HCT116 (cell line): Measurements from ENCODE around the gene TULP4. TPM values are rescaled to one million over a fixed set of nuclear protein-coding genes. Genes with fewer than 3 reads are reported as not detected.

ENCODE experiments used
- ATAC-seq: fragments of 200-7000 bp; cut with Tn5 transposase; 2 replicates; pipeline ENCODE4 v1.9.1; 2020; ENCODE audit warnings: mild to moderate bottlenecking, moderate library complexity
- BruUV-seq: library from RNA; stranded (reverse); fragments of 400-500 nt; replicated peaks from 2 replicates; lab custom pipeline; 2021; lab: Mats Ljungman, UMichigan
- CTCF ChIA-PET: fragments of 300-600 bp; sonication (Branson Sonifier 250); formaldehyde crosslinking; loops from one replicate; lab custom pipeline; 2021; ENCODE audit warnings: antibody characterized with exemption; lab: Charles Lee
- POLR2A ChIA-PET: fragments of 300-600, 350-600 bp; sonication (Branson Sonifier 250); formaldehyde crosslinking; loops from one replicate; lab custom pipeline; 2021; ENCODE audit warnings: antibody characterized with exemption; lab: Charles Lee
- RAD21 ChIA-PET, 2 experiments: fragments of 300-600 bp; sonication (Branson Sonifier 250); formaldehyde crosslinking; loops; one replicate each; lab custom pipeline; 2023; ENCODE audit warnings: low total read pairs in 2 of 2; ENCODE audit not compliant: uncharacterized antibody in 2 of 2, unreplicated experiment in 2 of 2, low non-redundant PET in 1 of 2; lab: Charles Lee
- DNase-seq: peaks from one replicate; pipeline ENCODE4 v3.0.0-alpha.2; 2010; ENCODE audit warnings: low read depth, low spot score
- H2AFZ ChIP-seq: fragments of 200-600 bp; shearing (Covaris generic), sonication (generic); 2 replicates; pipeline ENCODE4 v1.6.1; 2017; ENCODE audit warnings: low read depth, mixed run types, mixed read lengths, antibody characterized with exemption, low read length; ENCODE audit not compliant: poor library complexity, severe bottlenecking
- H3K27ac ChIP-seq: 2 replicates; pipeline ENCODE4 v1.5.1; 2012; ENCODE audit warnings: low read depth, low read length
- H3K27me3 ChIP-seq: fragments of 200-600 bp; sonication (generic); 2 replicates; pipeline ENCODE4 v1.6.1; 2016; ENCODE audit warnings: mixed run types, low read length, mixed read lengths; ENCODE audit not compliant: insufficient read depth
- H3K36me3 ChIP-seq, 2 experiments: fragments of 200-500 bp in 1 of 2; fragments of 200-600 bp in 1 of 2; sonication (Bioruptor generic) in 1 of 2; sonication (generic) in 1 of 2; 2 replicates each; pipeline versions ENCODE4 v1.5.1 to v1.6.1; 2014 to 2016; ENCODE audit warnings: low read length in 2 of 2, inconsistent platforms in 1 of 2, mixed read lengths in 1 of 2, mixed run types in 1 of 2; ENCODE audit not compliant: insufficient read depth in 2 of 2, control insufficient read depth in 1 of 2
- H3K4me1 ChIP-seq, 2 experiments: fragments of 200-600 bp in 1 of 2; sonication (generic) in 1 of 2; 2 replicates each; pipeline versions ENCODE4 v1.5.1 to v1.6.1; 2012 to 2017; ENCODE audit warnings: low read length in 2 of 2, inconsistent platforms in 1 of 2, mild to moderate bottlenecking in 1 of 2, mixed read lengths in 1 of 2, mixed run types in 1 of 2, moderate library complexity in 1 of 2; ENCODE audit not compliant: insufficient read depth in 2 of 2, control insufficient read depth in 1 of 2
- H3K4me2 ChIP-seq: fragments of 200-600 bp; sonication (generic); 2 replicates; pipeline ENCODE4 v1.6.1; 2017; ENCODE audit warnings: mixed run types, low read length, mixed read lengths
- H3K4me3 ChIP-seq, 2 experiments: fragments of 200-600 bp in 1 of 2; sonication (generic) in 1 of 2; replicated peaks in 1 of 2; 2 replicates each; pipeline ENCODE4 v1.5.1; 2011 to 2016; ENCODE audit warnings: low read length in 2 of 2, control low read depth in 1 of 2, low read depth in 1 of 2, mild to moderate bottlenecking in 1 of 2, mixed read lengths in 1 of 2, mixed run types in 1 of 2
- H3K79me2 ChIP-seq: fragments of 200-600 bp; sonication (generic); 2 replicates; pipeline ENCODE4 v1.6.1; 2017; ENCODE audit warnings: mild to moderate bottlenecking, mixed run types, low read length, moderate library complexity, mixed read lengths; ENCODE audit not compliant: insufficient read depth
- H3K9ac ChIP-seq: fragments of 200-600 bp; sonication (generic); 2 replicates; pipeline ENCODE4 v1.6.1; 2016; ENCODE audit warnings: low read length, mixed read lengths
- H3K9me2 ChIP-seq: fragments of 200-600 bp; sonication (generic), shearing (Covaris generic); 2 replicates; pipeline ENCODE4 v1.6.1; 2017; ENCODE audit warnings: mixed run types, mild to moderate bottlenecking, moderate library complexity; ENCODE audit not compliant: insufficient read depth
- H3K9me3 ChIP-seq, 2 experiments: fragments of 200-500 bp in 1 of 2; fragments of 200-600 bp in 1 of 2; sonication (Bioruptor generic) in 1 of 2; sonication (generic) in 1 of 2; 2 replicates each; pipeline ENCODE4 v1.6.1; 2014 to 2017; ENCODE audit warnings: low read length in 2 of 2, mixed read lengths in 2 of 2, inconsistent platforms in 1 of 2, low read depth in 1 of 2, mild to moderate bottlenecking in 1 of 2, mixed run types in 1 of 2, moderate library complexity in 1 of 2; ENCODE audit not compliant: control insufficient read depth in 1 of 2, insufficient read depth in 1 of 2
- H4K20me1 ChIP-seq: fragments of 200-600 bp; sonication (generic), shearing (Covaris generic); 2 replicates; pipeline ENCODE4 v1.6.1; 2017; ENCODE audit warnings: mixed run types, mild to moderate bottlenecking, moderate library complexity; ENCODE audit not compliant: insufficient read depth
- CBX3 ChIP-seq: IDR thresholded peaks from 2 replicates; pipeline ENCODE4 v1.6.1; 2012; ENCODE audit warnings: low read depth
- CEBPB ChIP-seq: IDR thresholded peaks from 2 replicates; pipeline ENCODE4 v1.6.1; 2012; ENCODE audit warnings: low read depth
- POLR2A ChIP-seq: IDR thresholded peaks from 2 replicates; pipeline ENCODE4 v1.7.0; 2011; ENCODE audit warnings: borderline replicate concordance; ENCODE audit not compliant: insufficient read depth, insufficient read length; ENCODE audit errors: extremely low read depth
- POLR2AphosphoS5 ChIP-seq: IDR thresholded peaks from 2 replicates; pipeline ENCODE4 v1.6.1; 2011; ENCODE audit warnings: mild to moderate bottlenecking, low read depth, low read length, moderate library complexity
- RAD21 ChIP-seq: IDR thresholded peaks from 2 replicates; pipeline ENCODE4 v1.6.1; 2012; ENCODE audit warnings: low read depth, mild to moderate bottlenecking
- SP1 ChIP-seq: IDR thresholded peaks from 2 replicates; pipeline ENCODE4 v1.6.1; 2012; ENCODE audit warnings: low read depth
- SRF ChIP-seq: IDR thresholded peaks from 2 replicates; pipeline ENCODE4 v1.6.1; 2012; ENCODE audit warnings: low read depth
- YY1 ChIP-seq: IDR thresholded peaks from 2 replicates; pipeline ENCODE4 v1.6.1; 2011; ENCODE audit warnings: low read length, low read depth, moderate library complexity, mild to moderate bottlenecking; ENCODE audit not compliant: insufficient replicate concordance; ENCODE audit errors: extremely low read depth
- intact Hi-C: fragments of 100-400 bp; cut with micrococcal nuclease; formaldehyde crosslinking; loops from 2 replicates; pipeline ENCODE4 v1.10.0; 2022
- total RNA-seq: library from RNA; stranded (reverse); gene quantifications from one replicate; pipeline ENCODE4 v1.2.1, GENCODE V29; 2021; ENCODE audit not compliant: unreplicated experiment
- TF ChIP-seq, protein P1 (sequence below): IDR thresholded peaks from 2 replicates; pipeline ENCODE4 v1.6.1; 2012; ENCODE audit warnings: low read depth
- TF ChIP-seq, protein P2 (sequence below): IDR thresholded peaks from 2 replicates; pipeline ENCODE4 v1.6.1; 2012

Gene TULP4
- total RNA-seq, 1 experiment from 2014 or later, result 70.8 TPM

GRCh38 chr6:158521759-158522158, 209.5 kb downstream of the TULP4 start:
- RAD21 ChIA-PET, result no interaction called here
- no peak for DNase-seq
- intact Hi-C loops, result no loop called here
- no peak for ATAC-seq
- H3K9me2 ChIP-seq, result no peaks in the 10 kb centered on the region
- no peaks in the 10 kb centered on the region for H3K27me3 ChIP-seq
- H2AFZ ChIP-seq, result no peak overlapping the region
- H3K36me3 ChIP-seq, result no peaks in the 10 kb centered on the region
- BruUV-seq, result no TSS peak
- H3K4me1 ChIP-seq, result peaks cover 6 to 18% of the 10 kb centered on the region in 2 experiments; a peak in 3 of 4 replicates
- H3K4me2 ChIP-seq, result no peak overlapping the region
- no peaks in the 10 kb centered on the region for H4K20me1 ChIP-seq
- H3K4me3 ChIP-seq, result no peak overlapping the region
- H3K79me2 ChIP-seq, result no peaks in the 10 kb centered on the region
- TF ChIP-seq POLR2A (no peak), CBX3 (no peak), YY1 (no peak), SP1 (no peak), SRF (no peak), CEBPB (no peak), POLR2AphosphoS5 (no peak), RAD21 (no peak)
- TF ChIP-seq, protein P1, sequence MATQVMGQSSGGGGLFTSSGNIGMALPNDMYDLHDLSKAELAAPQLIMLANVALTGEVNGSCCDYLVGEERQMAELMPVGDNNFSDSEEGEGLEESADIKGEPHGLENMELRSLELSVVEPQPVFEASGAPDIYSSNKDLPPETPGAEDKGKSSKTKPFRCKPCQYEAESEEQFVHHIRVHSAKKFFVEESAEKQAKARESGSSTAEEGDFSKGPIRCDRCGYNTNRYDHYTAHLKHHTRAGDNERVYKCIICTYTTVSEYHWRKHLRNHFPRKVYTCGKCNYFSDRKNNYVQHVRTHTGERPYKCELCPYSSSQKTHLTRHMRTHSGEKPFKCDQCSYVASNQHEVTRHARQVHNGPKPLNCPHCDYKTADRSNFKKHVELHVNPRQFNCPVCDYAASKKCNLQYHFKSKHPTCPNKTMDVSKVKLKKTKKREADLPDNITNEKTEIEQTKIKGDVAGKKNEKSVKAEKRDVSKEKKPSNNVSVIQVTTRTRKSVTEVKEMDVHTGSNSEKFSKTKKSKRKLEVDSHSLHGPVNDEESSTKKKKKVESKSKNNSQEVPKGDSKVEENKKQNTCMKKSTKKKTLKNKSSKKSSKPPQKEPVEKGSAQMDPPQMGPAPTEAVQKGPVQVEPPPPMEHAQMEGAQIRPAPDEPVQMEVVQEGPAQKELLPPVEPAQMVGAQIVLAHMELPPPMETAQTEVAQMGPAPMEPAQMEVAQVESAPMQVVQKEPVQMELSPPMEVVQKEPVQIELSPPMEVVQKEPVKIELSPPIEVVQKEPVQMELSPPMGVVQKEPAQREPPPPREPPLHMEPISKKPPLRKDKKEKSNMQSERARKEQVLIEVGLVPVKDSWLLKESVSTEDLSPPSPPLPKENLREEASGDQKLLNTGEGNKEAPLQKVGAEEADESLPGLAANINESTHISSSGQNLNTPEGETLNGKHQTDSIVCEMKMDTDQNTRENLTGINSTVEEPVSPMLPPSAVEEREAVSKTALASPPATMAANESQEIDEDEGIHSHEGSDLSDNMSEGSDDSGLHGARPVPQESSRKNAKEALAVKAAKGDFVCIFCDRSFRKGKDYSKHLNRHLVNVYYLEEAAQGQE, result no peak
- TF ChIP-seq, protein P2, sequence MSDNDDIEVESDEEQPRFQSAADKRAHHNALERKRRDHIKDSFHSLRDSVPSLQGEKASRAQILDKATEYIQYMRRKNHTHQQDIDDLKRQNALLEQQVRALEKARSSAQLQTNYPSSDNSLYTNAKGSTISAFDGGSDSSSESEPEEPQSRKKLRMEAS, result no peak
- H3K9ac ChIP-seq, result no peak overlapping the region
- CTCF ChIA-PET, result interaction anchor here (0.7 kb wide), 1 partner anchor 184 kb away, joined by 3 read pairs; no protein-coding TSS in a partner anchor
- H3K9me3 ChIP-seq, result no peaks in the 10 kb centered on the region
- POLR2A ChIA-PET, result no interaction called here
- H3K27ac ChIP-seq, result no peak overlapping the region
